ENCODE results near the gene UBASH3A. TPM values are rescaled to one million over a fixed set of nuclear protein-coding genes. Genes with fewer than 3 reads are reported as not detected.

The UBASH3A gene
- total RNA-seq, 1 experiment from 2014 or later = 0.07 TPM

GRCh38 chr21:42389449-42389835 lies 14.3 kb upstream of the UBASH3A start (continued):
- no peak for TF ChIP-seq ATF3 (IDR thresholded peaks at IDR 0.05)

GRCh38 chr21:42390193-42390592 lies 13.5 kb upstream of the UBASH3A start:
- Histone ChIP-seq H3K79me2 (ENCODE audit: insufficient read depth, low read length) (no peaks in the 10 kb centered on the region), H2AFZ (ENCODE audit: low read depth, low read length, poor library complexity, severe bottlenecking) (no peak overlapping the region), H3K27ac (ENCODE audit: low read depth, low read length) (no peak overlapping the region), H3K4me3 (replicated peaks in 1 of 2; ENCODE audit: low read depth in 1 of 2, low read length in 2 of 2) (no peak overlapping the region), H3K27me3 (ENCODE audit: insufficient read depth, low read length) (peaks cover 3% of the 10 kb centered on the region; the same call in 1 of the 2 replicates), H3K4me1 (ENCODE audit: control insufficient read depth in 1 of 2, insufficient read depth in 2 of 2, low read length in 2 of 2) (peaks cover 0 to under 1% of the 10 kb centered on the region in 2 experiments; a peak in 1 of 4 replicates), H3K9me3 (ENCODE audit: control insufficient read depth in 1 of 2, insufficient read depth in 1 of 2, low read depth in 1 of 2, low read length in 2 of 2) (no peaks in the 10 kb centered on the region), H3K9me2 (ENCODE audit: insufficient read depth) (no peaks in the 10 kb centered on the region), H4K20me1 (ENCODE audit: insufficient read depth) (no peaks in the 10 kb centered on the region), H3K4me2 (ENCODE audit: low read length) (no peak overlapping the region), H3K36me3 (ENCODE audit: control insufficient read depth in 1 of 2, insufficient read depth in 2 of 2, low read length in 2 of 2) (no peaks in the 10 kb centered on the region), H3K9ac (ENCODE audit: low read length) (no peak overlapping the region)
- CTCF ChIA-PET = no interaction called here
- intact Hi-C loops (cut with micrococcal nuclease) = no loop called here
- DNase-seq (ENCODE audit: low read depth, low spot score) (no peak), ATAC-seq (no peak)
- RAD21 ChIA-PET (ENCODE audit: low non-redundant PET in 1 of 2, low total read pairs in 2 of 2, uncharacterized antibody in 2 of 2, unreplicated experiment in 2 of 2) = no interaction called here
- TF ChIP-seq POLR2AphosphoS5 (IDR thresholded peaks at IDR 0.05; ENCODE audit: low read depth, low read length) (no peak), EZH2phosphoT487 (IDR thresholded peaks at IDR 0.05; ENCODE audit: borderline replicate concordance) (no peak), SP1 (IDR thresholded peaks at IDR 0.05; ENCODE audit: low read depth) (no peak), CEBPB (IDR thresholded peaks at IDR 0.05; ENCODE audit: low read depth) (no peak), ZNF274 (IDR thresholded peaks at IDR 0.05; ENCODE audit: low read depth, low read length) (no peak), FOSL1 (IDR thresholded peaks at IDR 0.05; ENCODE audit: low read depth) (no peak), ELF1 (IDR thresholded peaks at IDR 0.05; ENCODE audit: borderline replicate concordance, low read depth) (no peak), JUND (IDR thresholded peaks at IDR 0.05) (no peak), SRF (IDR thresholded peaks at IDR 0.05; ENCODE audit: low read depth) (no peak), MAX (IDR thresholded peaks at IDR 0.05) (no peak), REST (IDR thresholded peaks at IDR 0.05; ENCODE audit: low read depth) (no peak), CBX3 (IDR thresholded peaks at IDR 0.05; ENCODE audit: low read depth) (no peak), ZFX (IDR thresholded peaks at IDR 0.05) (no peak), SIN3A (IDR thresholded peaks at IDR 0.05; ENCODE audit: low read depth) (no peak), TCF7L2 (IDR thresholded peaks at IDR 0.05; ENCODE audit: borderline replicate concordance, extremely low read depth, insufficient read depth, insufficient read length) (no peak), POLR2A (IDR thresholded peaks at IDR 0.05; ENCODE audit: borderline replicate concordance, extremely low read depth, insufficient read depth, insufficient read length) (no peak), ZBTB33 (IDR thresholded peaks at IDR 0.05; ENCODE audit: extremely low read depth, insufficient replicate concordance, low read length) (no peak), ATF3 (IDR thresholded peaks at IDR 0.05) (no peak), EZH2 (IDR thresholded peaks at IDR 0.05) (no peak)
- BruUV-seq (replicated peaks) = no TSS peak
- POLR2A ChIA-PET = no interaction called here

Measured in HCT116 (cell line).